ENCODE measurements around the gene SETMAR.
"Not testable (repeated sequence)": the region's sequence is repeated elsewhere in the genome, so short reads cannot be mapped to it uniquely, and the experiment has no call there.

The SETMAR gene

GRCh38 chr3:4297486-4297885 is 5.7 kb upstream of the SETMAR start:
- Histone ChIP-seq H3K4me1 (ENCODE audit: insufficient read depth, low read length) (peaks cover 30% of the 10 kb centered on the region), H3K36me3 (ENCODE audit: insufficient read depth, low read length) (no peaks in the 10 kb centered on the region), H3K27me3 (ENCODE audit: insufficient read depth, low read length) (no peaks in the 10 kb centered on the region), H3K9me3 (ENCODE audit: low read length) (no peaks in the 10 kb centered on the region), H3K4me3 (ENCODE audit: low read length) (no peak overlapping the region), H2AFZ (ENCODE audit: low read depth, low read length) (no peak overlapping the region)

DNA sequence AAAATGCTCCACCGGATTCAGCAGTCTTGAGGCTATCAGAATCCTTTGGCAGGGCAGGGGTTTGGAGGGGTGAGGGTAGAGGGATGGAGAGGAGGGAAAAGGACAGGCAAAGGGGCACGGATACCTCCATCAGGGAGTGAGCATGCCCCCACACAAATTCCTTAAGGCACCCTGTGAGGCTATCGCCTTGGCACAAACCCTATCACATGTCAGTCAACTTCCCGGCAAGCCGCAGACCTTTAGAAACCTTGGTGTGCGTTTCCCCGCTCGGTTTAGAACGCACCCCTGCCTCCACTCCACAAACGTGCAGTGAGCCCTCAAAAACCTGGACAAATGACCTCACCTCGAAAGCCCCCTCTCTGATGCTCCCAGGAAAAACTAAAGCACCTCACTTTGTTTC is 422 bp upstream of the SETMAR start:
- peak overlapping the region; percentile 74 for H3K4me3 ChIP-seq (ENCODE audit: low read length)

DNA sequence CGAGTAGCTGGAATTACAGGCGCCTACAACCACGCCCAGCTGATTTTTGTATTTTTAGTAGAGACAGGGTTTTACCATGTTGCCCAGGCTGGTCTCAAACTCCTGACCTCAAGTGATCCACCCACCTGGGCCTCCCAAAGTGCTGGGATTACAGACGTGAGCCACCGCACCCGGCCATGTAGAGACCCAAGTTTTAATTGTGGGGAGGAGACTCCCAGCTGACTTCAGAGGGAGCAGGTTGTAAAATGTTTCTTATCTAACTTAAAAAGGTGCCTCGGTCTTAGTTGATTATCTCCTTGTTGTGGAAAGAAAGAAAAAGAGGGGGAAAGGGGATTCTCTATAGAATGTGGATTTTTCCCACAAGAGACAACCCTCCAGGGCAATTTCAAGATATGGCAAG is 2.0 kb downstream of the SETMAR start:
- peaks cover 16% of the 10 kb centered on the region for H3K36me3 ChIP-seq (ENCODE audit: insufficient read depth, low read length)
- not testable (repeated sequence) for H3K4me1 ChIP-seq (ENCODE audit: insufficient read depth, low read length)

More for the DNA sequence above, 422 bp upstream of the SETMAR start:
- Histone ChIP-seq H3K9me3 (ENCODE audit: low read length) (no peaks in the 10 kb centered on the region), H2AFZ (ENCODE audit: low read depth, low read length) (peak overlapping the region; percentile 78), H3K4me1 (ENCODE audit: insufficient read depth, low read length) (peaks cover 8% of the 10 kb centered on the region), H3K27me3 (ENCODE audit: insufficient read depth, low read length) (no peaks in the 10 kb centered on the region), H3K36me3 (ENCODE audit: insufficient read depth, low read length) (peaks cover 12% of the 10 kb centered on the region)

DNA sequence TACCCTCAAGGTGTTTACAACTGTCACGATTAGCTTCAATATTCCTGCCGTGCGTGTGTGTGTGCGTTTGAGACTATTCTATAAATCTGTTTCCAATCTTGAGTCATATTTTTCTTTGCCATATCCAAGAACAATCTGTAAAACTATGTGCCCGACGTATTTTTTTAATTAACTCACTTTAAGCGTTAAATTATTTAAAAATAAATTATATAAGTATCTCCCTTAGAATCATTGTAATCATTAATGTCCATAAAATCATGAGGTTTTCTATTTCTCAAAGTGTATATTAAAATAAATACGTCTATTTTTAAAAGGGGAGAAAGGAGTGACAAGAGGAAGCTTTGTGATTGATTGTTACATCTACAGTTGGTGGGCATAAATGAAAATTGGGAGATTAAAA is 2.9 kb downstream of the SETMAR start:
- peaks cover 8% of the 10 kb centered on the region for H3K4me1 ChIP-seq (ENCODE audit: insufficient read depth, low read length)
- H2AFZ ChIP-seq (ENCODE audit: low read depth, low read length): no peak overlapping the region
- H3K4me3 ChIP-seq (ENCODE audit: low read length): no peak overlapping the region
- H3K27me3 ChIP-seq (ENCODE audit: insufficient read depth, low read length): no peaks in the 10 kb centered on the region
- H3K36me3 ChIP-seq (ENCODE audit: insufficient read depth, low read length): peaks cover 18% of the 10 kb centered on the region
- no peaks in the 10 kb centered on the region for H3K9me3 ChIP-seq (ENCODE audit: low read length)

More for the DNA sequence above, 2.0 kb downstream of the SETMAR start:
- H2AFZ ChIP-seq (ENCODE audit: low read depth, low read length); H3K9me3 ChIP-seq (ENCODE audit: low read length); H3K27me3 ChIP-seq (ENCODE audit: insufficient read depth, low read length); H3K4me3 ChIP-seq (ENCODE audit: low read length): not testable (repeated sequence)

- H3K36me3 ChIP-seq (ENCODE audit: insufficient read depth, low read length): peaks cover 21% of the 10 kb centered on the region
- H3K27me3 ChIP-seq (ENCODE audit: insufficient read depth, low read length): no peaks in the 10 kb centered on the region
- no peak overlapping the region for H3K4me3 ChIP-seq (ENCODE audit: low read length)
- no peak overlapping the region for H2AFZ ChIP-seq (ENCODE audit: low read depth, low read length)
- peaks cover 8% of the 10 kb centered on the region for H3K4me1 ChIP-seq (ENCODE audit: insufficient read depth, low read length)
- H3K9me3 ChIP-seq (ENCODE audit: low read length): no peaks in the 10 kb centered on the region
Measured at GRCh38 chr3:4306860-4307259, 3.7 kb downstream of the SETMAR start.

DNA sequence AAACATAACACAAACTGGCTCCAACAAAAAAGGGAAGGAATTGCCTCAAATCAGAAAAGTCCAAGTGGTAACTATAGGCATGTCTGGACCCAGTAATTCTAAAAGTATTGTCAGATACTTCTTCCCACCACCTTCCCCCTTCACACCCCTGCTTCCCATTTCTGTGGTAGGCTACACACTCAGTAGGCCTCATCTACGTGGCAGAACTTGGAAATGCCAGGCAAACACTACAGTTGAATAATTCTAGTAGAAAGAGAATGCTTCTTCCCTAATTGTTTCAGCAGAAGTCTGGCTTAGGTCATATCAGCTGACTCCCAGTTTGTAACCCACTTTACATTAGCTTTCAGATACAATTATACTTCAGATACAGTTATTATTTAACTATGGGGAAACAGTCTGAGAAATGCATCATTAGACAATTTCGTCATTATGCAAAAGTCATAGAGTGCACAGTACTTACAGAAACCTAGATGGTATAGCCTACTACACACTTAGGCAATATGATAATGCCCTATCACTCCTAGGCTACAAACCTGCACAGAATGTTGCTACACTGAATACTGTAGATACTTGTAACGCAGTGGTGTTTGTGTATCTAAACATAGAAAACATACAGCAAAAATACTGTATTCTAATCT is 6.4 kb downstream of the SETMAR start:
- Histone ChIP-seq H3K36me3 (ENCODE audit: insufficient read depth, low read length) (peaks cover 41% of the 10 kb centered on the region), H3K9me3 (ENCODE audit: low read length) (peaks cover 3% of the 10 kb centered on the region), H3K4me1 (ENCODE audit: insufficient read depth, low read length) (no peaks in the 10 kb centered on the region), H3K4me3 (ENCODE audit: low read length) (no peak overlapping the region), H2AFZ (ENCODE audit: low read depth, low read length) (no peak overlapping the region), H3K27me3 (ENCODE audit: insufficient read depth, low read length) (no peaks in the 10 kb centered on the region)

- Histone ChIP-seq H3K27me3 (ENCODE audit: insufficient read depth, low read length) (no peaks in the 10 kb centered on the region), H3K4me3 (ENCODE audit: low read length) (no peak overlapping the region), H3K36me3 (ENCODE audit: insufficient read depth, low read length) (peaks cover 49% of the 10 kb centered on the region), H3K9me3 (ENCODE audit: low read length) (peaks cover 3% of the 10 kb centered on the region), H3K4me1 (ENCODE audit: insufficient read depth, low read length) (no peaks in the 10 kb centered on the region), H2AFZ (ENCODE audit: low read depth, low read length) (no peak overlapping the region)
Measured at GRCh38 chr3:4310971-4311370, 7.8 kb downstream of the SETMAR start.

GRCh38 chr3:4311496-4311895 is 8.3 kb downstream of the SETMAR start:
- peaks cover 53% of the 10 kb centered on the region for H3K36me3 ChIP-seq (ENCODE audit: insufficient read depth, low read length)
- H2AFZ ChIP-seq (ENCODE audit: low read depth, low read length): no peak overlapping the region

DNA sequence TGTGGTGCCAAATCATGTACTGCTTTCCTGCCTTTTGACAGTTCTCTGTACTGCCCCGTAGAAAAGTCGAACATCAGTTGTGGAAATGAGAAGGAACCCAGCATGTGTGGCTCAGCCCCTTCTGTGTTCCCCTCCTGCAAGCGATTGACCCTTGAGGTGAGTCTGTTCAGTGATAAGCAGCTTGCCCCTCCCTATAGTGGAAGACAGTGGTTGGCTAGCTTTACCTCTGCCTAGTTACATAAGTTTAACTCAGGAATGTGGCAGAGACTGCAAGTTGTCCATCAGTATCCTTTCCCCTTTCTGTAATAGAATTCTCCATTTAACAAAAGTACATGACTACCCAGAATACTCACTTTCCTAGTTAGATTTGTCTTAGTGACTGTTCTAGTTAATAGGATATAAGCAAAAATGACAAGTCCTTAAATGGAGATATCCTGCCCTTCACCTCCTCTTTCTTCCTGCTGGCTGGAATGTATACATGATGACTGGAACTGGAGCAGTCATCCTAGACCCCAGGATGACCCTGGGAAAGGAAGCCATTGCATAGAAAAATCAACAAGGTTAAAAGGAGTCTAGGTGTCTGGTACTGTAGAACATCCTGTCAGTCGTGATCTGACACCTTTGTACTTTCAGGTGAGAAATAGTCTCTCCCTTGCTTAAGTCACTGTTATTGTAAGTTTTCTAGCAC is 10.6 kb downstream of the SETMAR start:
- H3K9me3 ChIP-seq (ENCODE audit: low read length): peaks cover 9% of the 10 kb centered on the region
- H3K27me3 ChIP-seq (ENCODE audit: insufficient read depth, low read length): no peaks in the 10 kb centered on the region
- H3K36me3 ChIP-seq (ENCODE audit: insufficient read depth, low read length): peaks cover 56% of the 10 kb centered on the region
- no peak overlapping the region for H3K4me3 ChIP-seq (ENCODE audit: low read length)
- H2AFZ ChIP-seq (ENCODE audit: low read depth, low read length): no peak overlapping the region
- no peaks in the 10 kb centered on the region for H3K4me1 ChIP-seq (ENCODE audit: insufficient read depth, low read length)

More at GRCh38 chr3:4311496-4311895, 8.3 kb downstream of the SETMAR start:
- H3K4me3 ChIP-seq (ENCODE audit: low read length): no peak overlapping the region
- H3K9me3 ChIP-seq (ENCODE audit: low read length): peaks cover 5% of the 10 kb centered on the region
- no peaks in the 10 kb centered on the region for H3K27me3 ChIP-seq (ENCODE audit: insufficient read depth, low read length)
- H3K4me1 ChIP-seq (ENCODE audit: insufficient read depth, low read length): no peaks in the 10 kb centered on the region

DNA sequence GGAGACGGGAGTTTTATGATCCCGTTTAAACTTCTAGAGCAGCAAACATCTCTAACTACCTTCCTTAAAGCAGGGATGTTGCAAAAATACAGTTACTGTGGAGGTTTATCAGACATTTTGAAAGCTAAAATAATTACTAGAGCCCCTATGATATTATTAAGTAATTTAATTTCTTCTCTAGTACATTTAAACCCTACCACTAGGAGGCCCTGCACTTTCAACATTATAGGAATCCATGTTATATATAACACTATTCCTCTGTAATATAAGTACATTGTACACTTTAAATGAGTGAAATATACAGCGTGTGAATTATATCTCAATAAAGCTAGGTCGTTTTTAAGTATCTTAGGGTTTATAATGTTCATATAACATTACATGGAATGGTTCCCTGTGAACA is 11.5 kb downstream of the SETMAR start:
- no peak overlapping the region for H3K4me3 ChIP-seq (ENCODE audit: low read length)
- H2AFZ ChIP-seq (ENCODE audit: low read depth, low read length): no peak overlapping the region
- no peaks in the 10 kb centered on the region for H3K27me3 ChIP-seq (ENCODE audit: insufficient read depth, low read length)
- no peaks in the 10 kb centered on the region for H3K4me1 ChIP-seq (ENCODE audit: insufficient read depth, low read length)
- peaks cover 56% of the 10 kb centered on the region for H3K36me3 ChIP-seq (ENCODE audit: insufficient read depth, low read length)
- H3K9me3 ChIP-seq (ENCODE audit: low read length): peaks cover 9% of the 10 kb centered on the region

DNA sequence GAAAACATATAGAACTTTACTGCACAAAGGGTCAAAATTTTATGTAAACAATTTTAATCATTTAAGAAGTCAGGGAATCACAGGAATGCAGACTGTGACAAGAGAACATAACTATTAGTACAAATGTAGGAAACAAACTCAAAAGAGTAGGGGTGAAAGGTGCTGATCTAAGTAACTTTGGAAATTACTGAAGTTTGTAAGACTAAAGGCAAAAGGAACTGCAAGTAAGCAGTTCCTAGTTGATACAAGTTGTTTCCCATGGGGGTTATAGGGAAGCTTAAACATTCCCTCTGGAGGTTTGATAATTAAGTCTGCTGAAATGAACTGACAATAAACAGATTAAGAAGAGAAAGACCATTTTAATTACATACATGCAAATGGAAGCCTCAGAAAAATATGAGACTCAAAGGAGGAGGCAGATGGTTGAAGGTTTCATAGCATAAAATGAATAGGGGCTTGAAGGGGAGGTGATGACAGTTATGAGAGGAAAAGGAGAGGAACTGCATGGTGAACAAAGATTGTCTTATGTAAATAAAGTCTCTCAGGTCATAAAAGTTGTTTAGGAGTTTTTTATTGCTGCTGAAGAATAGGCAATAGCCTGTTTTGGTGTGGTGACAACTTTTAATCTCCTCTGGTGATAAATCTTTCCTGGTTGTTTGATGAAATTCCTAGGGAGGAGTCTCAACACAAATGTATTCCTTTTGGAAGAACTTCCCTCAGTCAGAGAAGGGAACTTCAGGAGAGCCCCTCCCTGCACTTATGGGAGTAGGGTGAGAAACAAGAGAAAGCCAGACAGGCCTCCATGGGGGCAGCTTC is 17.1 kb downstream of the SETMAR start:
- Histone ChIP-seq H3K4me3 (ENCODE audit: low read length) (no peak overlapping the region), H3K36me3 (ENCODE audit: insufficient read depth, low read length) (peaks cover 24% of the 10 kb centered on the region), H3K27me3 (ENCODE audit: insufficient read depth, low read length) (no peaks in the 10 kb centered on the region), H3K4me1 (ENCODE audit: insufficient read depth, low read length) (no peaks in the 10 kb centered on the region), H3K9me3 (ENCODE audit: low read length) (peaks cover 6% of the 10 kb centered on the region), H2AFZ (ENCODE audit: low read depth, low read length) (no peak overlapping the region)

DNA sequence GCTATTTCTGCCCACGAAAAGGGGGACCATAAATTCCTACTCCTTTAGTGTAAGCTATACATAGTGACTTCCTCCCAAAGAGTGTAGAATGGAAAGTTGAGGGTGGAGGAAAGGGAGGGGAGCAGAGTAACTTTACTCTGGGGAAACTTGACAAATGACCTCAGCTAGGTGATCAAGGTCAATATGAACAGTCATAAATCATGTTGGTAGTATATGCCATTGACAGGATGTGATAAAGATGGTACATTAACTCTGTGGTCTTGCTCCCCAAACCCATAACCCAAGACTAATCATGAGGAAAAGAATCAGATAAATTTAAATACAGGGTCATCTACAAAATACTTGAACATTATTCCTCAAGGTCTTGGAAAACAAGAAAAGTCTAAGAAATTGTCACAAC is 18.6 kb downstream of the SETMAR start:
- peaks cover 2% of the 10 kb centered on the region for H3K9me3 ChIP-seq (ENCODE audit: low read length)
- H3K4me3 ChIP-seq (ENCODE audit: low read length): no peak overlapping the region
- H3K4me1 ChIP-seq (ENCODE audit: insufficient read depth, low read length): no peaks in the 10 kb centered on the region
- H3K27me3 ChIP-seq (ENCODE audit: insufficient read depth, low read length): no peaks in the 10 kb centered on the region
- H3K36me3 ChIP-seq (ENCODE audit: insufficient read depth, low read length): peaks cover 15% of the 10 kb centered on the region
- H2AFZ ChIP-seq (ENCODE audit: low read depth, low read length): no peak overlapping the region

DNA sequence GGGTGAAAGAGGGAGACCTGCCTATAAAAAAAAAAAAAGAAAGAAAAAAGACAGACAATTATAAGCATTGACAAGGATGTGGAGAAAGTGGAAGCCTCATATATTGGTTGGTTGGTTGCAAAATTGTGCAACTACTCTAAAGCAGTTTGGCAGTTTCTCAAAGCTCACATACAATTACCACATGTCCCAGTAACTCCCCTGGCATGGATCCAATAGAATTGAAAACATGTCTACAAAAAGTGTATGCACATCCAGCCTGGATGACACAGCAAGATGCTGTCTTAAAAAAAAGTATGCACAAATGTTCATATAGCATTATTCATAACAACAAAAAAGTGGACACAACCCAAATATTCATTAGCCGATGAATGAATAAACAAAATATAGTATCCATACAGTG is 19.5 kb downstream of the SETMAR start:
- H2AFZ ChIP-seq (ENCODE audit: low read depth, low read length): no peak overlapping the region
- H3K4me1 ChIP-seq (ENCODE audit: insufficient read depth, low read length): no peaks in the 10 kb centered on the region
- no peaks in the 10 kb centered on the region for H3K27me3 ChIP-seq (ENCODE audit: insufficient read depth, low read length)
- no peaks in the 10 kb centered on the region for H3K9me3 ChIP-seq (ENCODE audit: low read length)
- H3K36me3 ChIP-seq (ENCODE audit: insufficient read depth, low read length): peaks cover 7% of the 10 kb centered on the region
- no peak overlapping the region for H3K4me3 ChIP-seq (ENCODE audit: low read length)

Data from neuron (in vitro differentiated cells).